ENCODE data around the gene HNF4A. TPM values are rescaled to one million over a fixed set of nuclear protein-coding genes. Genes with fewer than 3 reads are reported as not detected.

The HNF4A gene
- total and polyA plus RNA-seq, 2 of the 13 experiments (the other 11 are each of a cell fraction or from before 2014, with no cell fraction given): 80.9 to 169 TPM

DNA sequence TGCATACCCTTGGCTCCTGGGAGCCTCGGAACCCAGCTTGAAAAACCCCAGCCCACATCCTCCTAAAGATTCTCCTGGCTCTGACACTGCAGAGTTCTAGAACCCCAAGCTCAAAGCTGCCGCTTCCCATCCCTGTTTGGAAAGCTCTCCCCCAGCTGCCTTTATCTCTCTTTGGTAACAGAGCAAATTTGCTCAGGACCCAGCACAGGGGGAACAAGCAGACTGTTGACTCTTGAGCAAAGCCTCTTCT, 38.9 kb downstream of the HNF4A start (continued):
- TF ChIP-seq, protein P1, sequence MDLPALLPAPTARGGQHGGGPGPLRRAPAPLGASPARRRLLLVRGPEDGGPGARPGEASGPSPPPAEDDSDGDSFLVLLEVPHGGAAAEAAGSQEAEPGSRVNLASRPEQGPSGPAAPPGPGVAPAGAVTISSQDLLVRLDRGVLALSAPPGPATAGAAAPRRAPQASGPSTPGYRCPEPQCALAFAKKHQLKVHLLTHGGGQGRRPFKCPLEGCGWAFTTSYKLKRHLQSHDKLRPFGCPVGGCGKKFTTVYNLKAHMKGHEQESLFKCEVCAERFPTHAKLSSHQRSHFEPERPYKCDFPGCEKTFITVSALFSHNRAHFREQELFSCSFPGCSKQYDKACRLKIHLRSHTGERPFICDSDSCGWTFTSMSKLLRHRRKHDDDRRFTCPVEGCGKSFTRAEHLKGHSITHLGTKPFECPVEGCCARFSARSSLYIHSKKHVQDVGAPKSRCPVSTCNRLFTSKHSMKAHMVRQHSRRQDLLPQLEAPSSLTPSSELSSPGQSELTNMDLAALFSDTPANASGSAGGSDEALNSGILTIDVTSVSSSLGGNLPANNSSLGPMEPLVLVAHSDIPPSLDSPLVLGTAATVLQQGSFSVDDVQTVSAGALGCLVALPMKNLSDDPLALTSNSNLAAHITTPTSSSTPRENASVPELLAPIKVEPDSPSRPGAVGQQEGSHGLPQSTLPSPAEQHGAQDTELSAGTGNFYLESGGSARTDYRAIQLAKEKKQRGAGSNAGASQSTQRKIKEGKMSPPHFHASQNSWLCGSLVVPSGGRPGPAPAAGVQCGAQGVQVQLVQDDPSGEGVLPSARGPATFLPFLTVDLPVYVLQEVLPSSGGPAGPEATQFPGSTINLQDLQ (CRISPR knock-in tag; IDR thresholded peaks at IDR 0.05): peak; percentile 82
- TF ChIP-seq SOX5 (CRISPR knock-in tag; IDR thresholded peaks at IDR 0.05; ENCODE audit: borderline replicate concordance) (peak; percentile 97; the same call in 1 of the 2 replicates), SMAD1 (CRISPR knock-in tag; IDR thresholded peaks at IDR 0.05; ENCODE audit: borderline replicate concordance, low read depth) (no peak), SP140L (CRISPR knock-in tag; IDR thresholded peaks at IDR 0.05; ENCODE audit: borderline replicate concordance) (peak; percentile 97), DPF2 (CRISPR knock-in tag; IDR thresholded peaks at IDR 0.05; ENCODE audit: borderline replicate concordance, low read depth) (peak; percentile 100; the same call in 1 of the 2 replicates), ZNF510 (CRISPR knock-in tag; IDR thresholded peaks at IDR 0.05; ENCODE audit: low read depth) (no peak), ONECUT2 (CRISPR knock-in tag; IDR thresholded peaks at IDR 0.05) (no peak), ZKSCAN8 (CRISPR knock-in tag; IDR thresholded peaks at IDR 0.05; ENCODE audit: borderline replicate concordance) (peak; percentile 98; the same call in 1 of the 2 replicates), BORCS8-MEF2B (CRISPR knock-in tag; IDR thresholded peaks at IDR 0.05) (no peak), ZNF382 (CRISPR knock-in tag; IDR thresholded peaks at IDR 0.05; ENCODE audit: borderline replicate concordance) (no peak), NCOA2 (CRISPR knock-in tag; IDR thresholded peaks at IDR 0.05) (peak; percentile 100), MAFG (CRISPR knock-in tag; IDR thresholded peaks at IDR 0.05) (no peak), NFKB2 (CRISPR knock-in tag; IDR thresholded peaks at IDR 0.05; ENCODE audit: borderline replicate concordance) (0 out of 2 replicates have a peak, but pooled peaks have one; percentile 38), YY1 (IDR thresholded peaks at IDR 0.05; ENCODE audit: insufficient read depth, insufficient replicate concordance, low read depth, low read length) (no peak), ZNF547 (CRISPR knock-in tag; IDR thresholded peaks at IDR 0.05) (no peak), IKZF1 (IDR thresholded peaks at IDR 0.05) (no peak), ZNF44 (CRISPR knock-in tag; IDR thresholded peaks at IDR 0.05) (no peak), THAP11 (CRISPR knock-in tag; IDR thresholded peaks at IDR 0.05) (no peak), PPARG (CRISPR knock-in tag; conservative IDR thresholded peaks at IDR 0.05) (no peak; the same call in 1 of the 2 replicates)
- TF ChIP-seq, protein P2, sequence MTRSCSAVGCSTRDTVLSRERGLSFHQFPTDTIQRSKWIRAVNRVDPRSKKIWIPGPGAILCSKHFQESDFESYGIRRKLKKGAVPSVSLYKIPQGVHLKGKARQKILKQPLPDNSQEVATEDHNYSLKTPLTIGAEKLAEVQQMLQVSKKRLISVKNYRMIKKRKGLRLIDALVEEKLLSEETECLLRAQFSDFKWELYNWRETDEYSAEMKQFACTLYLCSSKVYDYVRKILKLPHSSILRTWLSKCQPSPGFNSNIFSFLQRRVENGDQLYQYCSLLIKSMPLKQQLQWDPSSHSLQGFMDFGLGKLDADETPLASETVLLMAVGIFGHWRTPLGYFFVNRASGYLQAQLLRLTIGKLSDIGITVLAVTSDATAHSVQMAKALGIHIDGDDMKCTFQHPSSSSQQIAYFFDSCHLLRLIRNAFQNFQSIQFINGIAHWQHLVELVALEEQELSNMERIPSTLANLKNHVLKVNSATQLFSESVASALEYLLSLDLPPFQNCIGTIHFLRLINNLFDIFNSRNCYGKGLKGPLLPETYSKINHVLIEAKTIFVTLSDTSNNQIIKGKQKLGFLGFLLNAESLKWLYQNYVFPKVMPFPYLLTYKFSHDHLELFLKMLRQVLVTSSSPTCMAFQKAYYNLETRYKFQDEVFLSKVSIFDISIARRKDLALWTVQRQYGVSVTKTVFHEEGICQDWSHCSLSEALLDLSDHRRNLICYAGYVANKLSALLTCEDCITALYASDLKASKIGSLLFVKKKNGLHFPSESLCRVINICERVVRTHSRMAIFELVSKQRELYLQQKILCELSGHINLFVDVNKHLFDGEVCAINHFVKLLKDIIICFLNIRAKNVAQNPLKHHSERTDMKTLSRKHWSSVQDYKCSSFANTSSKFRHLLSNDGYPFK (CRISPR knock-in tag; IDR thresholded peaks at IDR 0.05; ENCODE audit: borderline replicate concordance): no peak
- TF ChIP-seq, protein P3, sequence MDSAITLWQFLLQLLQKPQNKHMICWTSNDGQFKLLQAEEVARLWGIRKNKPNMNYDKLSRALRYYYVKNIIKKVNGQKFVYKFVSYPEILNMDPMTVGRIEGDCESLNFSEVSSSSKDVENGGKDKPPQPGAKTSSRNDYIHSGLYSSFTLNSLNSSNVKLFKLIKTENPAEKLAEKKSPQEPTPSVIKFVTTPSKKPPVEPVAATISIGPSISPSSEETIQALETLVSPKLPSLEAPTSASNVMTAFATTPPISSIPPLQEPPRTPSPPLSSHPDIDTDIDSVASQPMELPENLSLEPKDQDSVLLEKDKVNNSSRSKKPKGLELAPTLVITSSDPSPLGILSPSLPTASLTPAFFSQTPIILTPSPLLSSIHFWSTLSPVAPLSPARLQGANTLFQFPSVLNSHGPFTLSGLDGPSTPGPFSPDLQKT (CRISPR knock-in tag; IDR thresholded peaks at IDR 0.05; ENCODE audit: borderline replicate concordance): no peak
- TF ChIP-seq, protein P4, sequence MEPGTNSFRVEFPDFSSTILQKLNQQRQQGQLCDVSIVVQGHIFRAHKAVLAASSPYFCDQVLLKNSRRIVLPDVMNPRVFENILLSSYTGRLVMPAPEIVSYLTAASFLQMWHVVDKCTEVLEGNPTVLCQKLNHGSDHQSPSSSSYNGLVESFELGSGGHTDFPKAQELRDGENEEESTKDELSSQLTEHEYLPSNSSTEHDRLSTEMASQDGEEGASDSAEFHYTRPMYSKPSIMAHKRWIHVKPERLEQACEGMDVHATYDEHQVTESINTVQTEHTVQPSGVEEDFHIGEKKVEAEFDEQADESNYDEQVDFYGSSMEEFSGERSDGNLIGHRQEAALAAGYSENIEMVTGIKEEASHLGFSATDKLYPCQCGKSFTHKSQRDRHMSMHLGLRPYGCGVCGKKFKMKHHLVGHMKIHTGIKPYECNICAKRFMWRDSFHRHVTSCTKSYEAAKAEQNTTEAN (CRISPR knock-in tag; conservative IDR thresholded peaks at IDR 0.05): peak; percentile 91
- TF ChIP-seq, protein P5, sequence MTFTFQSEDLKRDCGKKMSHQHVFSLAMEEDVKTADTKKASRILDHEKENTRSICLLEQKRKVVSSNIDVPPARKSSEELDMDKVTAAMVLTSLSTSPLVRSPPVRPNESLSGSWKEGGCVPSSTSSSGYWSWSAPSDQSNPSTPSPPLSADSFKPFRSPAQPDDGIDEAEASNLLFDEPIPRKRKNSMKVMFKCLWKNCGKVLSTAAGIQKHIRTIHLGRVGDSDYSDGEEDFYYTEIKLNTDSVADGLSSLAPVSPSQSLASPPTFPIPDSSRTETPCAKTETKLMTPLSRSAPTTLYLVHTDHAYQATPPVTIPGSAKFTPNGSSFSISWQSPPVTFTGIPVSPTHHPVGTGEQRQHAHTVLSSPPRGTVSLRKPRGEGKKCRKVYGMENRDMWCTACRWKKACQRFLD (CRISPR knock-in tag; IDR thresholded peaks at IDR 0.05; ENCODE audit: borderline replicate concordance): 0 out of 2 replicates have a peak, but pooled peaks have one; percentile 3
